HG03469 (cell line): ENCODE measurements around the gene MYO1B.
"Not testable (repeated sequence)": the region's sequence is repeated elsewhere in the genome, so short reads cannot be mapped to it uniquely, and the experiment has no call there.

Experiments
- ATAC-seq: cut with Tn5 transposase; IDR thresholded peaks from one replicate; pipeline ENCODE4 v1.9.1; 2021; ENCODE audit warnings: mild to moderate bottlenecking, moderate library complexity, moderate number of reproducible peaks; ENCODE audit not compliant: unreplicated experiment

MYO1B gene

GRCh38 chr2:191439481-191439880 is 194.3 kb downstream of the MYO1B start:
- no peak for ATAC-seq

GRCh38 chr2:191441496-191442214 is 196.5 kb downstream of the MYO1B start:
- ATAC-seq: no peak

- ATAC-seq: no peak
Observed at GRCh38 chr2:191443446-191443845, 198.2 kb downstream of the MYO1B start.

GRCh38 chr2:191446910-191447309 is 201.7 kb downstream of the MYO1B start:
- ATAC-seq: no peak

GRCh38 chr2:191451116-191451515 is 205.9 kb downstream of the MYO1B start:
- ATAC-seq: no peak

- no peak for ATAC-seq
Observed at GRCh38 chr2:191452065-191452464, 206.9 kb downstream of the MYO1B start.

GRCh38 chr2:191453761-191454160 is 208.6 kb downstream of the MYO1B start:
- no peak for ATAC-seq

- ATAC-seq: not testable (repeated sequence)
Observed at GRCh38 chr2:191456506-191456905, 211.3 kb downstream of the MYO1B start.

- no peak for ATAC-seq
Observed at GRCh38 chr2:191459158-191459557, 214.0 kb downstream of the MYO1B start.

- ATAC-seq: no peak
Observed at GRCh38 chr2:191462370-191462769, 217.2 kb downstream of the MYO1B start.

- ATAC-seq: no peak
Observed at GRCh38 chr2:191463790-191464189, 218.6 kb downstream of the MYO1B start.

GRCh38 chr2:191465766-191466420 is 220.7 kb downstream of the MYO1B start:
- no peak for ATAC-seq

GRCh38 chr2:191467113-191467512 is 221.9 kb downstream of the MYO1B start:
- no peak for ATAC-seq

GRCh38 chr2:191470306-191470705 is 225.1 kb downstream of the MYO1B start:
- no peak for ATAC-seq

GRCh38 chr2:191474464-191474863 is 229.3 kb downstream of the MYO1B start:
- ATAC-seq: no peak
